ENCODE measurements around the gene NUP153. TPM values are rescaled to one million over a fixed set of nuclear protein-coding genes. Genes with fewer than 3 reads are reported as not detected.
"Not testable (repeated sequence)": the region's sequence is repeated elsewhere in the genome, so short reads cannot be mapped to it uniquely, and the experiment has no call there.

NUP153 gene
- total RNA-seq, 1 donor from 2014 or later, result 31.1 TPM

DNA sequence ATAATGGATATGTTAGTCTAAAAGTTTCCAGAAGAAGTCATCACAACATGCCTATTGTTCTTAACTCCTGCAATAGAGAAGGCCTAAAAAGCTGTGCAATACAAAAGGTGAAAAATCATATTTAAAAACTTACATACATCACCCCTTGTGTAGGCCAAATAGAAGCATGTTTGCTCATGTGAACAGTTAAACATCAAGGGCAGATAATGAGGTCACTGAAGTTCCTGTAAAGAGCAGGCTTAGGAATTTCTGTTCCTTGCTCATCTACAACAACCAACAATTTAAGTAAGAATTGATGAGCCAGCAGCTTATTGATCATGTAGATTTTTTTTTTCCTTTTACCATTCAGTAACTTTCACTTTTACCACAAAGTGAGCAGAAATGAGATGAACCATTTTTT lies 7.5 kb upstream of the NUP153 start:
- no peak for DNase-seq (ENCODE audit: low read depth, low spot score)

DNA sequence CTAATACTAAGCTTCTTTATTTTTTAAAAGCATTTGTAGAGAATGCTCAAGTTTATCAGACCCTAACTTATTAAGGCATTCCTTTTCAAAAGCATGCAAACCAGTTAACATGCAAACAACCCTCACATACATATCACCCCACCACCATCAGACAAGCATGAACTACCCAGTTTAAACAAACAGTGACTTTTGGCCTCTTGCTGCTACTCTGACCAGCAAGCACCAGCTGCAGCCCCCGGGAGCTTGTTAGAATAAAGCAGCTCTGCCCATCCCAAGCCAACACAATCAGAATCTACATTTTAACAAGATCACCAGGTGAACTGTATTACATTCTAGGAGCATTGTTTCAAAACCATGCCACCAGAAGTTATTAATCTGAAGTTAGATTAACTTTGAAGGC lies 5.9 kb upstream of the NUP153 start:
- DNase-seq (ENCODE audit: low read depth, low spot score), result no peak

DNA sequence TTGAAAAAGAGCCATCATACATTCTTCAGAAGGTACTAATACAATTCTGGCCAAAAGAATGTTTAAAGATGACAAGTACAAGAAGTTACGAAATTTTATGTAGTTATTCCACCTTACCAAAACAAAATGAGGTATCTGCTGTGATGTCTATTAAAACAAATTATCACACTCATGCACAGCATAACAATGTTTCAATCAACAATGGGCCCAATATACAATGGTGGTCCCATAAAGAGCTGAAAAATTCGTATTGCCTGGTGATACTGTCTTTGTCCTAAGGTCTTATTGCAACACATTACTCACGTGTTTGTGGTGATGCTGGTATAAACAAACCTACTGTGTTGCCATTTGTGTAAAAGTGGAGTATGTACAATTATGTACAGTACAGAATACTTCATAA lies 3.6 kb upstream of the NUP153 start:
- DNase-seq (ENCODE audit: low read depth, low spot score), result no peak

DNA sequence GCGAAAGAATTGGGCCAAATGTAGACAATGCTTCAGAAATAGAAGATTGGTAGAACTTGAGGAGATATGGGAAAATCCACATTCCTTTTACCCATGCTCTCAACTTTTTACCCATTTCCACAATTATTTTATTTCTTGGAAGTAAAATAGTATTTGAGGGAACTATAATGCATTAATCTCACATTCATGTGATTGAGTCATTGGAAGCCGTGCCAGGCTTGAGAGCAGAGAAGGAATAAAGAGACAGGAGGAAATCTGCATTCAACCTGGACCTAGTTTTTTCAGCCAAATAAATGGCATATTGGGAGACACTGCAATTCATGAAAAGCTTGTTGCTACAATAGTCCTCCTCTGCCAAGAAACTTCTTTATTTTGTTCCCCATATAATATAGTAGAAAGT lies 2.8 kb upstream of the NUP153 start:
- DNase-seq (ENCODE audit: low read depth, low spot score), result no peak

DNA sequence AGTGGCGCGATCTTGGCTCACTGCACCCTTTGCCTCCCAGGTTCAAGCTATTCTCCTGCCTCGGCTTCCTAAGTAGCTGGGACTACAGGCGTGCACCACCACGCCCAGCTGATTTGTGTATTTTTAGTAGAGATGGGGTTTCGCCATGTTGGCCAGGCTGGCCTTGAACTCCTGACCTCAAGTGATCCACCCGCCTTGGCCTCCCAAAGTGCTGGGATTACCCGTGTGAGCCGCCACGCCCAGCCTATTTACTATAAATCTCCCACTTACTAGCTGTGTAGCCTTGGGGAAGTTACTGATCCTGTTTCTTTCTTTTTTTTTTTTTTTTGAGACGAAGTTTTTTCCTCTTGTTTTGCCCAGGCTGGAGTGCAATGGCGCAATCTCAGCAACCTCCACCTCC lies 1.3 kb upstream of the NUP153 start:
- not testable (repeated sequence) for DNase-seq (ENCODE audit: low read depth, low spot score)

DNA sequence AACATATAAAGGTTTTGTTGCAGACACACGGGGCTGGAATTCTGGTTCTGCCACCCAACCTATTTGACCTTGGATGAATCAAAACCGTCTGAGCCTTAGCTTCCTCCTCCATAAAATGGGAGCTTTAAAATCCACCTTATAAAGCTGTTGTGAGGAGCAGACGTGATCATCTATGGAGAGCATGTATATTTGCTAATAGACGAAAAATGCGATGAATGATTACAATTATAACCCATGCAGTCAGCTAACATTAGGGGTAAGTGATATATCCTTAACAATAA lies 586 bp upstream of the NUP153 start:
- DNase-seq (ENCODE audit: low read depth, low spot score), result no peak

DNA sequence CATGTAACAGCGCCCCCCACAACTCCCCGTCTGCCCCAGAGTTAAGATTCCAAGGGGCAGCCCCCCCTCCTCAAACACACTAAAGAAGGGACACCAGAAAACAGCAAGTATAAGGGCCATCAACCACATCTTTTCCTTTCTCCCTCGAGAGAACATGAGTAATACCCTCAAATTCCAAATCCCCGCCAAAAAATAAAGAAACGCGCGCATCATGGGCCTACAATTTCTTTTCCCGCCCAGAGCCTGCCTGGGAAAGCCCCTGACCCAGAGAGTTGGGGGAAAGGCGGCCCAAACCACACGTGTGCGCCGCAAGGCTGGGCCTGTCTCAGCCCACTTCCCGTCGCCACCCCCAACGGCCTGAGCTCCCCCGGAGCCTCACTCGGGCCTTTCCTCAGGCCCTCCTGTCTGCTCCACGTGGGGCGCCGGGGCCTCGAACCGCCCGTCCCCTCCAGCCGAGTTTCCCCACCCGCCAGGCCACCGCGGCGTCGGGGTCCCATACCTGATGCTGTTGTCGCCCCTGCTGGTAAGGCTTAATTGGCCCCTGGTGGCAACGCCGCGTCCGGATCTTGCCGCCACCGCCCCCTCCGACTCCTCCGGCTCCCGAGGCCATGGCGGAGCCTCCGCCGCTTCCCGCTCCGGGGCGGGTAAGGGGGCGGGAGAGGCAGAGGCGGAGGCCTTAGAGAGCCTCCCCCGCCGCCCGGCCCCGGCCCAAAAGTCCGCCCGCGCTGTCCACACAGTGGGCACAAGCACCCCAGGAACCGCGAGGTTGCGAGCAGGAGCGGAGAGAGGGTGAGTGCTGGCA lies 746 bp downstream of the NUP153 start:
- no peak for DNase-seq (ENCODE audit: low read depth, low spot score)

DNA sequence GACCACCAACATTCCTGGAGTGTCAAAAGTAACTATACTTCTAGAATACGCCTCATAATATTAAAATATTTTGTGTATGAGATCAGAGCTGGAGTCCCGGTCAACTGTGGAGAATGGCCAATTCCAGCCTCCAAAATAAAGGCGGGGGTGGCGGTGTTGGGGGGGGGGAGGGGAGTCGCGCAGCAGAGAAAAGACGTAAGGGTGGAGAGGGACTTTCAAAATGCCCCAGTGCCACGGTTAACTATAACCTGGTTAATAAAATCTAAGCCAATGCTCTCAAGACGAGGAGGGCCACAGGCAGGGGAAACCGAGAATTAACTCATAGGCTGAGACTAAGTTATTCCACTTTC lies 1.3 kb downstream of the NUP153 start:
- DNase-seq (ENCODE audit: low read depth, low spot score), result no peak

DNA sequence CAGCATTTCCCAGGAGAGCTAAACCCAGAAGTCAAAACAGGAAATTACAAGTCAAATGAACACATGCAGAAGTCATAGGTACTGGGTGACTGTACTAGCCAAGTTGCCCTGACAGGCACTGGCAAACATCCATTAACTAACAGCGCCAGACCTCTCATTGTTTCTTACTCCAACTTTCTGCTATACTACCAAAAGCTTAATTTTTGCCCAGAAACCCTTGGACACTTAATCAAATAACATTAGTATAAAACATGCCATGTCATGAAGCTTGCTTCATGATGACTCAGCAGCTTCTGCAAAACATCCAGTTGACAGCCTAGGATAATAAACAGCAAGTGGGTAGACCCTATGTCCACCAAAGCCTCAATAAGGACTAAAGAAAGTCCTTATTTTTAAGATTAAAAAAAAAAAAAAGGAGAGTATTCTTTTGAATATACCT lies 3.5 kb downstream of the NUP153 start:
- DNase-seq (ENCODE audit: low read depth, low spot score), result peak; percentile 83

DNA sequence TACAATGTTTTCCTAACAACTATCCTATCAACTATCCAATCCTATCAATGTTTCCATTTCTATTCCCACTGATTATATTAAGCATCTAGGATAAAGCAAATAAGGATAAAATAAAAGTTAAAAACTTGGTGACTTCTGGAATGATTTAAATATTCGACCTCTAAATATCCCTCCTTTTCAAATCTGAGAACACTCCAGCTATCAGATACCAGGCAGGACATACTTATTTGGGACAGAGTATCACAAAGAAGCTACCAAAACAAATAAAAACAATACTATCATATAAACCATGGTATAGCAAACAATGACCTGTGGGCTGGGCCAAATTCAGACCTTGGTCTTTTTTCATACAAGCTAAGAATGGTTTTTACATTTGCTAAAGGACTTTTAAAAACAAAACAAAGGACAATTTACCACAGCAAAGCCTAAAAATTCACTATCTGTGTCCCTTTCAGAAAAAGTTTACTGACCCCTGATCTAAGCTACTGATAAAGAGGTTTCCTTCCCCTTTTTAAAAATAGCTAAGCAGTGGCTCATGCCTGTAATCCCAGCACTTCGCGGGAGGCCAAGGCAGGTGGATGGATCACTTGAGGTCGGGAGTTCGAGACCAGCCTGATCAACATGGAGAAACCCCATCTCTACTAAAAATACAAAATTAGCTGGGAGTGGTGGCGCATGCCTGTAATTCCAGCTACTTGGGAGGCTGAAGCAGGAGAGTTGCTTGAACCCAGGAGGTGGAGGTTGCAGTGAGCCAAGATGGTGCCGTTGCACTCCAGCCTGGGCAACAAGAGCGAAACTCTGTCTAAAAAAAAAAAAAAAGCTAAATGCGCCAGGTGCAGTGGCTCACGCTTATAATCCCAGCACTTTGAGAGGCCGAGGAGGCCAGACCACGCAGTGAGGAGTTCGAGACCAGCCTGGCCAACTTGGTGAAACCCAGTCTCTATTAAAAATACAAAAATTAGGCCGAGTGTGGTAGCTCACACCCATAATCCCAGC lies 6.0 kb downstream of the NUP153 start:
- DNase-seq (ENCODE audit: low read depth, low spot score), result no peak

DNA sequence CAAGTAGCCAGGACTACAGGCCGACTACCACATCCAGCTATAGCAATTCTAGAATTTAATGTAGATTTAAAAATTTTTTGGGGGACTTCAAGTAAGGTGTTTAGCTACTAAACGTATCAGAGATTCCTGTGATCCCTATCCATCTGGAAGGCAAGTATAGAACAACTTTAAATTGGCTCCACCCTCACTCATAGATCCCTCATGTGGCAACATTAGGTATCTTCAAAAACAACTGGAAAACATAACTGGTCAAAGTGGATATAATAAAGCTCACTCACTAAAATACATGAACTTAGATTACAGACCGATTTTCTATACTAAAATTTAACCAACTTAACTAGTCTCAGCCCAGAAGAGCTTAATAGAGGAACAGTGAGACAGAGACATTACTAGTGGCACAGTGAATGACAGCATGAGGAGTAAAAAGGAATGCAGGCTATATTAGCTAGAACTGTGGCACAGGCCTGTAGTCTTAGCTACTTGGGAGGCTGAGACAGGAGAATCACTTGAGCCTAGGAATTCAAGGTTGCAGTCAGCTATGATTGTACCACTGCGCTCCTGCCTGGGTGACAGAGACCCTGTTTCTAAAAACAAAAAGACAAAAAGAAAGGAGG lies 14.7 kb downstream of the NUP153 start:
- no peak for DNase-seq (ENCODE audit: low read depth, low spot score)

DNA sequence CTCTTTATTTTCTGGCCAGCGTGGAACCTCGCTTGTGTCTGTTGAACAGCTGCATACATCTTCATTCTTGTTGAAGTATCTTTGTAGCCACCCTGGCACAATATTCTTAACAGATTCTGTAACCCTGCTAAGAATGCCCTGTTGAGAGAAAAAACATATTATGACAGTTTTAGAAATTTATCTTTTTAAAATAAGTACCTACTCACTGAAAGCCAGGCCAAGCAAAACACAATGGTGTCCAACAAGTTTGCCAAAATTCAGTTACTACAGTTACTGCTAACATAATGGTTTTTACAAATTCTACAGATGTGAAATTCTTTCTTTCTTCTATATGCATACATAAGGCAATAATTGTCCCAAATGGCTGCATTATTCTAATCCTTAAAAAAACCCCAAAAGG lies 18.2 kb downstream of the NUP153 start:
- DNase-seq (ENCODE audit: low read depth, low spot score), result no peak

DNA sequence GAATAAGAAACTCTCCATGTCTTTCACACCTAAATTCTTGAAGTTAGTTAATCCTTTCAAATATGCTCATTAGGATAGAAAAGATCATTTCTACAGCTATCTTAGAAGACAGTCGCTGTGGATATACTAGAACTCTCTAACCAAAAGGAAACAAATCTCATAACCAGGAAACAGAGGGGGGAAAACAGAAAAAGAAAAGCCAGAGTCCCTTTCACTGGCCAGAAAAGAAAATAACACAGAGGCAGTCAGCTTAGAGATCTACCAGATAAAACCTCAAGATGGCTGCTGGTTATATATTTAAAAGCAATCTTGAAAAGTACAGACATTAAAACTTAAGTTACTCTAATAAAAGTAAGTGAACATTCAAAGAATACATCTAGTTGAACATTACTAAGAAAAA lies 19.6 kb downstream of the NUP153 start:
- DNase-seq (ENCODE audit: low read depth, low spot score), result no peak

DNA sequence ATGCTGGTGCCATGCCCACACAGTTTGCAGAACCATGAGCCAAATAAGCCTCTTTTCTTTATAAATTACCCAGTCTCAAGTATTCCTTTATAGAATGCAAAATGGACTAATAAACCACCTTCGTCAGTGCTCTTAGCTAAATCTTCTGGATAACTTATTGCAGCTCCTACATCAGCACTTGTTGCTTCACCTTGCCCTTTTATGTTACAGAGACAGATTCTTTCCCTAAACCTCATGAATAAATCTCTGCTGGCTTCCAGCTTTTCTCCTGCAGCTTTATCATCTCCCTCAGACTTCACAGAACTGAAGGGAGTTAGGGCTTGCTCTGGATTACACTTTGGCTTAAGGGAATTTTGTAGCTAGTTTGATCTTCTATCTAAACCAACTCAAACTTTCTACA lies 22.6 kb downstream of the NUP153 start:
- DNase-seq (ENCODE audit: low read depth, low spot score), result no peak

DNA sequence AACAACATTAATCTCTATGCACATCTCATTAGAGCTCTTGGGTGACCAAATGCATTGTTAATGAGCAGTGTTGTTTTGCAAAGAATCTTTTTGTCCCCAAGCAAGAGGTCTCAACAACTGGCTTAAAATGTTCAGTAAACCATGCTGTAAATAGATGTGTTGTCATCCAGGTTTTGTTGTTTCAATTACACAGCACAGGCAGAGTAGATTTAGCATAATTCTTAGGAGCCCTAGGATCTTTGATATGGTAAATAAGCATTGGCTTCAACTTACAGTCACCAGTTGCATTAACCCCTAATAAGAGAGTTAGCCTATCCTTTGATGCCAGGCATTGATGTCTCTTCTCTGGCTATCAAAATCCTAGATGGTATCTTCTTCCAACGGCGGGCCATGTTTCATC lies 23.3 kb downstream of the NUP153 start:
- no peak for DNase-seq (ENCODE audit: low read depth, low spot score)

DNA sequence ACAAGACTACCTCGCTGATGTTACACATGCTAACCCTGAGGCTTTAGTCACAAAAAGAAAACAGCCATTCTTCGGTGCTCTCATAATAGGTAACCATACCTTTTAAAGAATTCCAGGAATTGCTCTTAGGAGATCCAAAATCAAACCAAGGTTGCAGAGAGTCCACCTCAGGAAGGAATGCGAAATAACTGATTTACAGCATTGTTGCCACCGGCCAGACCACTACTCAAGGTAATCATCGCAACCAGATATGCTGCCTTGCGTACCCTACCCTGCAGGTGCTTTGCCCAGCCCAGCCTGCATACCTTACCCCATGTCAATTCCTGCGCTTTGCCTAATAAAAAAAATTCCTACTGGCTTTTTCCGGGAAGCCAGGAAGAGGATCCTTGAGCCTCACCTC lies 27.0 kb downstream of the NUP153 start:
- no peak for DNase-seq (ENCODE audit: low read depth, low spot score)

DNA sequence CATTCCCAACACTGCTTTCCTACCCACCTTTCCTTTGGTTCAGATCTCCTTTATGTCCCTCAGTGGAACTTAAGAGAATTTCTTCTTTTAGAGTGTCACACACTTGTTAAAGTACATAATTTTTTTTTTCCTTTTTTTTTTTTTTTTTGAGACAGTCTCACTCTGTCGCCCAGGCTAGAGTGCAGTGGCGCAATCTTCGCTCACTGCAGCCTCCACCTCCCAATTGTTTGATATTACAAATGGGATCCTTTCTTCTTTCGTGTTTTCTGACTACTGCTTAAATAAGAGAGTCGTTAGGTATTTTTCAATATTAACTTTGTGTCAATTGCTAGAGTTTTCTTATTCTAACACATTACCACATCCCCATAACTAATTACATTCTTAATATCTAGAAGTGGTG lies 29.1 kb downstream of the NUP153 start:
- DNase-seq (ENCODE audit: low read depth, low spot score), result no peak

DNA sequence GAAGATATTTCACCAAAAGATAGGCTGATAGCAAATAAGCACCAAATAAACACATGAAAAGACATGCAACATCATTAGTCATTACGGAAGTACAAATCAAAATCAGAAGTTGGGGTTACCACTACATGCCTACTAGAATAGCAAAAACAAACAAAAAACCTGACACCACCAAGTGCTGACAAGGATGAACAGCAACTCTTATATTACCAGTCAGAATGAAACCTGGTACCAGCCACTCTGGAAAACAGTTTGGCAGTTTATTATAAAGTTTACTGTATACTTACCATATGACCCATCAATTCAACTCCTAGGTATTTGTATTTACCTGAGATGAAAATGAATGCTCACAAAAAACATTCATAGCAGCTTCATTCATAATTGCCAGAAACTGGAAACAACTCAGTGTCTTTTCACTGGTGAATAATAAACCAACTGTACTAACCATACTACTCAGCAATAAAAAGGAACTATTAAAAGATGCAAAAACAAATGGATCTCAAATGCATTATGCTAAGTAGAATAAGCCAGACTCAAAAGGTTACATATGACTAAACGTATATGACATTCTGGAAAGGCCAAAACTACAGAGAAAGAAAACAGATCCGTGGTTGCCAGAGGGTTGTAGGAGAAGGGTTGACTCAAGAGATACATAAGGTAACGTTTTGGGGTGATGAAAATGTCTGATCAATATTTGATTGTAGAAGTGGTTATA lies 33.0 kb downstream of the NUP153 start:
- DNase-seq (ENCODE audit: low read depth, low spot score), result no peak

DNA sequence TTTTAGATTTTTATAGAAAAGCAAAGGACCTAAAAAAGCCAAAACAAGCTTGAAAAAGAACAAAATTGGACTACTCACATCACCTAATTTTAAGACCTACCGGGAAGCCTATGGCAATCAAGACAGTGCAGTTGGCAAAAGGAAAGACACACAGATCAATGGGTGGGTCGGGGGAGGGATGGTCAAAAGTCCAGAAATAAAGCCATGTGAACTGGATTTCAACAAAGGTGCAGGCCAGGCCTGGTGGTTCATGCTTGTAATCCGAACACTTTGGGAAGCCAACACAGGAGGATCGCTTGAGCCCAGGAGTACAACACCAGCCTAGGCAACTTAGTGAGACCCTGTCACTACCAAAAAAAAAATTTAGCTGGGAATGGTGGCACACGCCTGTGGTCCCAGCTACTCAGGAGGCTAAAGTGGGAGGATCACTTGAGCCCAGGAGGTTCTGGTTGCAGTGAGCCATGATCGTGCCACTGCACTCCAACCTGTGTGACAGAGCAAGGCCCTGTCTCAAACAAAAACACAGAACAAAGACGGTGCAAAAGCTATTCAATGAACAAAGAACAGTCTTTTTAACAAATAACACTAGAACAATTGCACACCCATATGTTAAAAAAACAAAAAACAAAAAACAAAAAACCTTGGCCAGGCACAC lies 34.5 kb downstream of the NUP153 start:
- no peak for DNase-seq (ENCODE audit: low read depth, low spot score)

DNA sequence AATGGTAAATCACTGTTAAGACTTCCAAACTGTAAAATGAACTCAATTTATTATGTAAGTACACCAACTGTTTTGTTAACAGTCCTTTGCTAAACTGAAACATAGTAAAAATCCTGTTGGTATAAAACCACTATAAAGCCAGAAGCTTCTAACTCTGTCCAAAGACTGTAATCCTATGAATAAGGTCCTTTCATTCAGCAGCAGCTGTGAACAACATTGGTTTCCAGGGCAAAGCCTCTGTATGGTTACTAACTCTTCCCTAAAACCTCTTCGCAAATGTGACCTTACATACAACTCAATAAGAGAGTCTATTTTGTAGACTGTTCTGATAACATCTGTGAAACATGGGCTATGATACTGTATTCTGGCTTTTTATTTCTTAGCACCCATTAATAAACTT lies 40.1 kb downstream of the NUP153 start:
- DNase-seq (ENCODE audit: low read depth, low spot score), result no peak

DNA sequence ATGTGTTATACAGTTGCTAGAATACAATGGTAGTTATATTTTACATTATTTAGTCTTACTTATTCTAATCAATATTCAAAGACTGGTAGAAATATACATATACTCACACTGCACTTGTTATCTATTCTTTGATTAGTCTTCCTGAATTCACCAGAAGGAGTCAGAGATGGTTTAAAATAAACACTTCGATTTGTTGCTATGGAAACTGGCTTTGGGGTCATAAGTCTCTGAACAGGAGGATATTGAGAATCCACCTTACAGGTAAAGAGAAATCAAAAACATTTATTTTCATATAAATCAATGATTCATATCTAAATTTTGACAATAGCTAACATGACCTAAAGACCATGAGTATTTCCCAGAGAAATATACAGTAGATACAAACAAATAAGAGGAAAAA lies 41.6 kb downstream of the NUP153 start:
- no peak for DNase-seq (ENCODE audit: low read depth, low spot score)

Measured in pulmonary artery endothelial cell (primary cell).